Memory B cell (primary cell): ENCODE results near the gene APPBP2.

Experiments used
- ATAC-seq: fragments of 150-1000 bp; cut with Tn5 transposase; 2 replicates; pipeline ENCODE4 v1.10.0; 2021; ENCODE audit warnings: low read depth, mild to moderate bottlenecking, moderate library complexity
- DNase-seq, 2 donors: peaks; one replicate each; pipeline ENCODE4 v3.0.0; 2022; ENCODE audit warnings: low spot score in 2 of 2
- H3K27ac Mint-ChIP-seq: one replicate; pipeline ENCODE4 v1.8.0; 2022; ENCODE audit warnings: mild to moderate bottlenecking, moderate library complexity, mixed read lengths
- H3K27me3 Mint-ChIP-seq: one replicate; pipeline ENCODE4 v1.8.0; 2022; ENCODE audit warnings: mixed read lengths
- H3K36me3 Mint-ChIP-seq: one replicate; pipeline ENCODE4 v1.8.0; 2022; ENCODE audit warnings: mild to moderate bottlenecking, mixed read lengths
- H3K4me1 Mint-ChIP-seq: one replicate; pipeline ENCODE4 v1.8.0; 2022; ENCODE audit warnings: mixed read lengths
- H3K4me3 Mint-ChIP-seq: one replicate; pipeline ENCODE4 v1.8.0; 2022; ENCODE audit warnings: mild to moderate bottlenecking, moderate library complexity, mixed read lengths
- H3K9me3 Mint-ChIP-seq: one replicate; pipeline ENCODE4 v1.8.0; 2022; ENCODE audit warnings: mixed read lengths

APPBP2 gene

DNA sequence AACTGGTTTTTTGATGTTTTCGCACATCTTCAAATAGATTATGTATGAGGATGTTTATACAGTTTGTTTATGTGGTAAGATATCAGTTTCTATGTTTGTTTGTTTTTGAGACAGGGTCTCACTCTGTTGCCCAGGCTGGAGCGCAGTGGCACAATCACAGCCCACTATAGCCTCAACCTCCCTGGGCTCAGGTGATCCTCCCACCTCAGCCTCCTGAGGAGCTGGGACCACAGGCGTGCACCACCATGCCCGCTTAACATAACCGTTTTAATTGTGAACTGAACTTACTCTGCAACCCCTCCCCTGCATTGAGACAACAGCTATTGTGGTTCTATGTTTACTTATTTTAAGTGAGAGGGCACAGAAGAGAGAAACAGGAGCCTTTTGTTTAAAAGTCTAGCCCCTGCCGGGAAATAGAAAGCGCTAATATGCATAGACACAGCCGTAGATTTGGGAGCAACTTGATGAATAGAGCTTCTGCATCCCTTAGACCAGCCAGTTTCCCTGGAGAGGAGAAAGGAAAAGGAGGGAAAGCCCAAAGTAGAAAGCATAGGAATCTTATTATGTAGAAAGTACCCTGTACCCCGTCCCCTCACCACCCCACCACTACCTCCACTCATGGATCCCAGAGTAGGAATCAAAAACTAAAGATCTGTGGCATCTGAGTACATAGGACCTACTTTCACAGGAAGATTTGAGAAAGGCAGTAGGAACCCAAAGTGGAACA lies 19.6 kb upstream of the APPBP2 start:
- no peak overlapping the region for H3K27ac Mint-ChIP-seq
- DNase-seq: no peak
- H3K4me1 Mint-ChIP-seq: no peaks in the 10 kb centered on the region
- H3K9me3 Mint-ChIP-seq: no peaks in the 10 kb centered on the region
- no peaks in the 10 kb centered on the region for H3K27me3 Mint-ChIP-seq
- no peak overlapping the region for H3K4me3 Mint-ChIP-seq
- no peak for ATAC-seq
- H3K36me3 Mint-ChIP-seq: no peaks in the 10 kb centered on the region

DNA sequence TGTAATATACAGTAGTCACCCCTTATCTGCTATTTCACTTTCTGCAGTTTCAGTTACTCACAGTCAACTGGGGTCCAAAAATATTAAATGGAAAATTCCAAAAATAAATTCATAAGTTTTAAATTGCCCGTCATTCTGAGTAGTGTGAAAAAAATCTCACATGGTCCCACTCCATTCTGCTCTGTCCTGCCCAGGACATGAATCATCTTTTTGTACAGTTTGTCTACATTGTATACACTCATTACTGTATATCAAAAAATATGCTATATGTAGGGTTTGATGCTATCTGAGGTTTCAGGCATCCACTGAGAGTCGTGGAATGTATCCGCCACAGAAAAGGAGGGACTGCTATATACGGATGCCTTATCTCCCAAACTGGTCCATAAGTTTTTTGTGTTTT lies 16.0 kb upstream of the APPBP2 start:
- DNase-seq (no peak), ATAC-seq (no peak)
- Mint-ChIP-seq H3K4me1 (no peaks in the 10 kb centered on the region), H3K27me3 (no peaks in the 10 kb centered on the region), H3K36me3 (no peaks in the 10 kb centered on the region), H3K9me3 (no peaks in the 10 kb centered on the region), H3K27ac (no peak overlapping the region), H3K4me3 (no peak overlapping the region)

DNA sequence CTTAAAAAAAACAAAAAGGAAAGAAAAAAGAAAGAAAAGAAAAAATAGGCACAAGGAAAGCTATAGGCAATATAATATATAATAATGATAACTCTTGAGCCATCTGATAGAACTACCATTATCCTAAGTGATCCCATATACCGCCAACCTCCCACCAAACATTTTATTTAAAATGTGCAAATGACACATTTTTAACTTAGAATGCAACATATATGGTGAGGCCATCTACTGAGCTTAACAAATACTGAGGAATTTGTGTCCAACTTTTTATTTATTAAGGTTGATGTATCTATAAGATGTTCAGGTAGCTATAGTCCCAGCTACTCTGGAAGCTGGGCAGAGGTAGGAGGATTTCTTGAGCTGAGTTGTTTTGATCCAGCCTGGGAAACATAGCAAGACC lies 14.4 kb upstream of the APPBP2 start:
- Mint-ChIP-seq H3K27ac (no peak overlapping the region), H3K4me1 (no peaks in the 10 kb centered on the region), H3K36me3 (no peaks in the 10 kb centered on the region), H3K4me3 (no peak overlapping the region), H3K27me3 (no peaks in the 10 kb centered on the region), H3K9me3 (no peaks in the 10 kb centered on the region)
- ATAC-seq (no peak), DNase-seq (no peak)

DNA sequence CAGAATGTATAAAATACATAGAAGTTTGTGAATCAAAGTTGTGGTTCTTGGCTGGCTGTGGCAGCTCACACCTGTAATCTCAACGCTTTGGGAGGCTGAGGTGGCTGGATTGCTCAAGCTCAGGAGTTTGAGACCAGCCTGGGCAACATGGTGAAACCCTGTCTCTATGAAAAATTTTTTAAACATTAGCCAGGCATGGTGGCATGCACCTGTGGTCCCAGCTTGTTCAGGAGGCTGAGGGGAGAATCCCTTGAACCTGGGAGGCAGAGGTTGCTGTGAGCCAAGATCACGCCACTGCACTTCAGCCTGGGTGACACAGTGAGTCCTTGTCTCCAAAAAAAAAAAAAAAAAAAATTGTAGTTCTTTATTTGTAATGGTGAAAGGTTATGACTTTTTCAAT lies 13.8 kb upstream of the APPBP2 start:
- ATAC-seq (no peak), DNase-seq (no peak)
- Mint-ChIP-seq H3K27me3 (no peaks in the 10 kb centered on the region), H3K27ac (no peak overlapping the region), H3K36me3 (no peaks in the 10 kb centered on the region), H3K4me1 (no peaks in the 10 kb centered on the region), H3K9me3 (no peaks in the 10 kb centered on the region), H3K4me3 (no peak overlapping the region)

DNA sequence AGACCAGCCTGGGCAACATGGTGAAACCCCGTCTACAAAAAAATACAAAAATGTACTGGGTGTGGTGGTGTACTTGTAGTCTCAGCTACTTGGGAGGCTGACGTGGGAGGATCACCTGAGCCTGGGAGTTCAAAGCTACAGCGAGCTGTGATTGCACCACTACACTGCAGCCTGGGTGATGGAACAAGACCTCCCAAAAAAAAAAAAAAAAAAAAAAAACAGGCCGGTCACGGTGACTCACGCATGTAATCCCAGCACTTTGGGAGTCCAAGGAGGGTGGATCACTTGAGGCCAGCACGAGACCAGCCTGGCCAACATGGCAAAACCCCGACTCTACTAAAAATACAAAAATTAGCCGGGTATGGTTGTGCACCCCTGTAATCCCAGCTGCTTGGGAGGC lies 12.7 kb upstream of the APPBP2 start:
- no peak for DNase-seq
- H3K9me3 Mint-ChIP-seq: no peaks in the 10 kb centered on the region
- ATAC-seq: no peak
- H3K27me3 Mint-ChIP-seq: no peaks in the 10 kb centered on the region
- no peaks in the 10 kb centered on the region for H3K4me1 Mint-ChIP-seq
- no peak overlapping the region for H3K4me3 Mint-ChIP-seq
- no peaks in the 10 kb centered on the region for H3K36me3 Mint-ChIP-seq
- H3K27ac Mint-ChIP-seq: no peak overlapping the region

DNA sequence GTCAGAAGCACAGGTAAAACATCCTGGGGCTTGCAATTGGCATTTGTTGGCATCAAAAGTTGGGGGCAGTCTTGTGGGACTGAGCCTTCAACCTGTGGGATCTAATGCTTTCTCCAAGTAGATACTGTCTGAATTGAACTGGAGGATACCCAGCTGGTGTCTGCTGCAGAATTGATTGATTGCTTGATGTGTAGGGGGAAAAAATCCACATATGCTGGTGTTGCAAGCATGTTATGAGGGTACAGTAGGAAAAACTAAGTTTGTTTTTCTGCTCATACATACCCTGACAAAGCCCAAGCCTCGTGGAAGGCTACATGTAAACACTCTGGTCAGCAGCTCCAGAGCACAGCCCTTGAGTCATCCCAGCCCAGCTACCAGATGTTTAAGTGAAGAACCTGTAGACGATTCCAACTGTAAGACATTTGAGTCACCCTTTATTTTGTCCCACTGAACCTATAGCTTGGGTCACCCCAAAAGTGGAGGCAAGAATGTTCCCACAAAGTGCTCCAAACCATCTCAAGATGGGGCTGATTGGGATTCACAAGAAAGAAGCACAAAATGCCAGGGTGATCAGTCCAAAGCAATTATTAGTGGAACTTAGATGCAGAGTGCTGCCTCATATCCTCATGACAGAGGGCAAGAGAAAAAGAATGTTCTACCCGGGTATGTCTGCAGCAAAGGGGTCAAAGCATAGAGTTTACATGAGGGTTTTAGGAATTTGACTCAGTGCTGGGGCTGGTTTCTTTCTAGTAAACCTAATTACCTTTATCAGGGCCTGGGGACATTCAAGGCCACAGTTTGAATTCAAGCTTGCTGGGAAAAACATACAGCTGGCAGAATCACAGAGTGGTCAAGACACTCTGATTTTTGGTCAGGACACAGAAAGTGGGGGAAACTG lies 9.6 kb upstream of the APPBP2 start:
- ATAC-seq (no peak), DNase-seq (no peak)
- H3K4me1 Mint-ChIP-seq: no peaks in the 10 kb centered on the region
- no peaks in the 10 kb centered on the region for H3K9me3 Mint-ChIP-seq
- H3K27me3 Mint-ChIP-seq: no peaks in the 10 kb centered on the region
- H3K36me3 Mint-ChIP-seq: no peaks in the 10 kb centered on the region
- no peak overlapping the region for H3K4me3 Mint-ChIP-seq
- H3K27ac Mint-ChIP-seq: no peak overlapping the region

DNA sequence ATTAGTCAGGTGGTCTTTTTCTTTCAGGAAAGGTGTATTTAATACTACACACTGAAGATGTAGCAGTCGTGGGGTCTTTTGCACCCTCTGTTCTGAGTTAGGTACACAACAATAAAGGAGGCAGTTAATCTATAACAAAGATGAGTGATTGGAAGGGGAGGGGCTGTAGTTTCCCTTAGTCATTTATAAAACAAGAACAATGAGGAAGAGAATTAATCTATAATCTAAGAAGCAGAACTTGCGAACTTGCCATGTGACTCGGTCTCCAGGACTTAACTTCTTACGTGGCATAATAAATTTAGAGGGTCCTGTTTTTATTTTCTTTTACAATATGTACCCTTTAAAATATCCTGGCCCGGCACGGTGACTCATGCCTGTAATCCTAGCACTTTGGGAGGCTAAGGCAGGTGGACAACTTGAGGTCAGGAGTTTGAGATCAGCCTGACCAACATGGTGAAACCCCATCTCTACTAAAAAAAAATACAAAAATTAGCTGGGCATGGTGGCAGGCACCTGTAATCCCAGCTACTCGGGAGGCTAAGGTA lies 8.6 kb upstream of the APPBP2 start:
- H3K9me3 Mint-ChIP-seq: no peaks in the 10 kb centered on the region
- H3K27ac Mint-ChIP-seq: no peak overlapping the region
- ATAC-seq (no peak), DNase-seq (no peak)
- no peaks in the 10 kb centered on the region for H3K36me3 Mint-ChIP-seq
- no peak overlapping the region for H3K4me3 Mint-ChIP-seq
- no peaks in the 10 kb centered on the region for H3K27me3 Mint-ChIP-seq
- no peaks in the 10 kb centered on the region for H3K4me1 Mint-ChIP-seq

DNA sequence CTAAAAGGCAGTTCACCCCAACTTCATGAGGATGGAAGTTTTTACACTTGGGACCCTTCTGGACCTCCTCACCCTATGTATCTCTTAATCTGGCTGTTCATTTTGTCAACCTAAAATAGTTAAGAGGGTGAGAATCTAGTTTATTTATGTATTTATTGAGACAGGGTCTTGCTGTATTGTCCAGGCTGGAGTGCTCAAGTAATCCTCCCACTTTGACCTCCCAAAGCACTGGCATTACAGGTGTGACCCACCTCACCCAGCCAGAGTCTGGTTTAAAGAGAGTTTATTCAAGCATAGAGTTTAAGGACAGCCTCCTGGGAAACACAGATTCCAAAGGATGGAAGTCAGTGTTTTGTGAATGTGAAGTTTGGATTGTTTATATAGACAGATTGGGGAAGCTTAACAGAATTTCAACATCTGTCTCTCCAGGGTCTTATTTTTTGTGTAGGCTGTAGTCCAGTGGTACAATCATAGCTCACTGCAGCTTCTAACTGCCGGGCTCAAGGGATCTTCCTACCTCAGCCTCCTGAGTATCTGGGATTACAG lies 8.0 kb upstream of the APPBP2 start:
- Mint-ChIP-seq H3K27me3 (no peaks in the 10 kb centered on the region), H3K36me3 (no peaks in the 10 kb centered on the region), H3K9me3 (no peaks in the 10 kb centered on the region), H3K27ac (no peak overlapping the region), H3K4me1 (no peaks in the 10 kb centered on the region), H3K4me3 (no peak overlapping the region)
- no peak for ATAC-seq
- DNase-seq: no peak

DNA sequence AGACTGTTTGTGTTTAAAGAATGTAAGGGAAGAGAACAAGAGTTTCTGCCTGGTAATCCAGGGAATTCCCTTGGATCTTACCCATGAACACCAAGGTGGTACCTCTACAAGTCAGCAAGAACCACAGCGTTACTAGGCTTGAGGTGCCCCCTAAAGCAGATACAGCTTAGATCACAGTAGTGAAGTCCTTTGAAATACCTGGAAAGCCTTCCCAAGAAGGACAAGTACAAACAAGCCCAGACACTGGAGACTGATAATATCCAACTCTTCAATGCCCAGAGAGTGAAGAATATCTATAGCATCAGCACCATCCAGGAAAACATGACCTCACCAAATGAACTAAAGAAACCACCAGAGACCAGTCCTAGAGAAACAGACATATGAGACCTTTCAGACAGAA lies 3.8 kb upstream of the APPBP2 start:
- H3K9me3 Mint-ChIP-seq: no peaks in the 10 kb centered on the region
- no peak overlapping the region for H3K4me3 Mint-ChIP-seq
- H3K27me3 Mint-ChIP-seq: no peaks in the 10 kb centered on the region
- H3K4me1 Mint-ChIP-seq: peaks cover 8% of the 10 kb centered on the region
- ATAC-seq (no peak), DNase-seq (no peak)
- no peak overlapping the region for H3K27ac Mint-ChIP-seq
- peaks cover 2% of the 10 kb centered on the region for H3K36me3 Mint-ChIP-seq

DNA sequence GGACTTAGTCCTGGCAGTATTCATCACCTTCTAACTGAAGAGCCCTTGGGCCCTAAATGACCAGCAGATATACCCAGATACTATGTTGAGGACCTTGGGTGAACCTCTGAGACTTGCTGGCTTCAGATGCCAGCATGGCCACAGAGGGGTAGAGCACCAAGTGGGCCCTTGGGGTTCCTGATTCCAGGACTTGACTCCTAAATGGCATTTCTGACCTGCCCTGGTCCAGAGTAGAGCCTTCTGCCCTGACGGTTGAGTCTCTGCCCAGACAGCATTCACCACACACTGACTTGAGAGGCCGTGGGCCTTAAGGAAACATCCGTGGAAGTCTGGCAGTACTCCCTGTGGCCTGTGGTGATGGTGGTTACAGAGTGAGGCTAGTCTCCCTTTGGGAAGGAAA lies 2.8 kb upstream of the APPBP2 start:
- DNase-seq (no peak), ATAC-seq (no peak)
- Mint-ChIP-seq H3K36me3 (peaks cover 2% of the 10 kb centered on the region), H3K27ac (no peak overlapping the region), H3K4me1 (peaks cover 15% of the 10 kb centered on the region), H3K4me3 (no peak overlapping the region), H3K9me3 (no peaks in the 10 kb centered on the region), H3K27me3 (no peaks in the 10 kb centered on the region)

DNA sequence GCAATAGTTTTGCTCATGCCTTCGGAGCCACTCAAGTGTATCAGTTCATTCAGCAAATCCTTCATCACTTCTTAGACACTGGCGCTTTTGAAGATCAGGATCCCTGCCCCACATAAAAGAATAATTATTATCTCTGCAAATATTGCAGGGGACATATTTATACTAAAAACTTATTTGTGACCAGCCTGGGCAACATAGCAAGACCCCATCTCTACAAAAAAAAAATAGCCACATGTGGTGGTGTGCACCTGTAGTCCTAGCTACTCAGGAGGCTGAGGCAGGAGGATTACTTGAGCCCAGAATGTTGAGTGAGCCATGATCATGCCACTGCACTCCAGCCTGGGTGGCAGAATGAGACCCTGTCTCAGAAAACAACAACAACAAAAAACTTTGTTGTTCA lies 1.7 kb upstream of the APPBP2 start:
- no peaks in the 10 kb centered on the region for H3K27me3 Mint-ChIP-seq
- DNase-seq (no peak), ATAC-seq (no peak)
- H3K9me3 Mint-ChIP-seq: no peaks in the 10 kb centered on the region
- peaks cover 19% of the 10 kb centered on the region for H3K4me1 Mint-ChIP-seq
- H3K27ac Mint-ChIP-seq: no peak overlapping the region
- H3K36me3 Mint-ChIP-seq: peaks cover 4% of the 10 kb centered on the region
- H3K4me3 Mint-ChIP-seq: peak overlapping the region; percentile 39

DNA sequence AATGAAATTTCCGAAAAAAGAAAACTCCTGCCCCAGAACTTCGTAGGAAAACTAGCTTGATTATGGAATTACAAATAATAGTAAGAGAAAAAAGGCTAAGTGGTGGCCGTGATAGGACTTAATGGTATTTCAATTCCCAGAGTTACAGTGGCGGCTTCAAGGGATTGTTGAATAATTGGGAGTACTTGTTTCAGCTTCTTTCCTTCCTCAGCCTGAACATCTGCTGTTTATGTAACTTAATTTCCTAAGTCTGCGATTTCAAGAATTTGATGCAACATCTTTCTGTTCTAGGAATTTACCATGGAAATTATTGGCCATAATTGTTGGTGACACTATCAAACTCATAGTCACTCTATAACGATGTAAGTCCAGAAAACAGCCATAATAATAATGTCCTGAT lies 684 bp upstream of the APPBP2 start:
- Mint-ChIP-seq H3K4me1 (peaks cover 27% of the 10 kb centered on the region), H3K36me3 (peaks cover 8% of the 10 kb centered on the region), H3K27ac (peak overlapping the region; percentile 98), H3K4me3 (peak overlapping the region; percentile 98), H3K27me3 (no peaks in the 10 kb centered on the region), H3K9me3 (no peaks in the 10 kb centered on the region)
- DNase-seq (no peak), ATAC-seq (no peak)

DNA sequence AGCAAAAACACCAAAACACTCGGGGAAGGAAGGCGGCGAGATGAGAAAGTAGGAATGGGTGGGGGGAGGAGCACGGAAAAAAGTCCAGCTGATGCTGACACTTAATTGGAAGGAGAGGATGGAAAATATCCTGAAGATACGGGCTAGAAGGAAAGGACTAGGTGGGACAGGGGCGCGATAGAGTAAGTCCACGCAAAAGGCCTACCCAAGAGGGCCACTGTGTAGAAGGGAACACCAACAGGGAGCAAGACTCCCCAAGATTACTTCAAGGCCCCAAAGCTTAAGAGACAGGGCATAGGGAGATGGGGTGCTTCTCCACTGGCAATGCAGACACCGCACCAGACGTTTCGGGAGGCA lies 736 bp downstream of the APPBP2 start:
- peaks cover 8% of the 10 kb centered on the region for H3K36me3 Mint-ChIP-seq
- no peaks in the 10 kb centered on the region for H3K27me3 Mint-ChIP-seq
- no peak for DNase-seq
- no peaks in the 10 kb centered on the region for H3K9me3 Mint-ChIP-seq
- ATAC-seq: no peak
- H3K4me3 Mint-ChIP-seq: peak overlapping the region; percentile 98
- peaks cover 34% of the 10 kb centered on the region for H3K4me1 Mint-ChIP-seq
- peak overlapping the region; percentile 98 for H3K27ac Mint-ChIP-seq
